ENCODE measurements around the gene PTGER4. TPM values are rescaled to one million over a fixed set of nuclear protein-coding genes. Genes with fewer than 3 reads are reported as not detected.
A peak's percentile ranks its signal among the peaks of the same experiment; 100 is the strongest.

PTGER4 gene
- total RNA-seq, 2 donors from 2014 or later = 25.9 to 38.9 TPM

DNA sequence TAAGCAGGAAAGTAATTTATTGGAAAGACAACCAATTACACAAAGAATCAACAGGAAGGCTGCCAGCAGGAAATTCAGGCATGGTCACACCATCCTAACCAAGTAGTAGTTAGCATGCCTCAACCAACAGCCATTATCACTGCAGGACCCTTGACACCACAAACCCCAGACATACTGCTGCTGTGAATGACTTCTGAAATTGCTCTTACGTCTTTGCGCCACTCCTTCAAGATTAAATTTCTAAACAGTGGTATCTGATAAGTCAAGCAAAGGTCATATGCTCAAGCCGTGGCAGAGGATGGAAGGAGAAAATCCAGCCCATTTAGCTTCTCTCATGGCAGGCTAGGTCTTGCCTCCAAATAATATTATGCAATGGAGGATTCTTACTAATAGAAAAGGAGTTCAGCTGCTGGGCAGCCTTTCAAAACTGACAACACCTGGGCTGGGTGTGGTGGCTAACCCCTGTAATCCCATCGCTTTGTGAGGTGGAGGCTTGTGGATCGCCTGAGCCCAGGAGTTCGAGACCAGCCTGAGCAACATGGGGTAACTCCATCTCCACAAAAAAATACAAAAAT is 5.0 kb upstream of the PTGER4 start:
- intact Hi-C loops (cut with DNase I) = no loop called here
- DNase-seq (no peak), ATAC-seq (no peak)
- Histone ChIP-seq H3K27ac (no peak overlapping the region), H3K4me1 (peaks cover 13% of the 10 kb centered on the region), H3K27me3 (no peaks in the 10 kb centered on the region), H3K36me3 (replicated peaks in 1 of 2; ENCODE audit: insufficient read depth in 1 of 2, low read depth in 2 of 2) (no peaks in the 10 kb centered on the region), H3K4me3 (no peak overlapping the region), H3K9me3 (no peaks in the 10 kb centered on the region)
- 61 to 69% methylated on average over 3 to 6 of the region's 6 CpGs for WGBS, 2 donors
- TF ChIP-seq, protein P1, sequence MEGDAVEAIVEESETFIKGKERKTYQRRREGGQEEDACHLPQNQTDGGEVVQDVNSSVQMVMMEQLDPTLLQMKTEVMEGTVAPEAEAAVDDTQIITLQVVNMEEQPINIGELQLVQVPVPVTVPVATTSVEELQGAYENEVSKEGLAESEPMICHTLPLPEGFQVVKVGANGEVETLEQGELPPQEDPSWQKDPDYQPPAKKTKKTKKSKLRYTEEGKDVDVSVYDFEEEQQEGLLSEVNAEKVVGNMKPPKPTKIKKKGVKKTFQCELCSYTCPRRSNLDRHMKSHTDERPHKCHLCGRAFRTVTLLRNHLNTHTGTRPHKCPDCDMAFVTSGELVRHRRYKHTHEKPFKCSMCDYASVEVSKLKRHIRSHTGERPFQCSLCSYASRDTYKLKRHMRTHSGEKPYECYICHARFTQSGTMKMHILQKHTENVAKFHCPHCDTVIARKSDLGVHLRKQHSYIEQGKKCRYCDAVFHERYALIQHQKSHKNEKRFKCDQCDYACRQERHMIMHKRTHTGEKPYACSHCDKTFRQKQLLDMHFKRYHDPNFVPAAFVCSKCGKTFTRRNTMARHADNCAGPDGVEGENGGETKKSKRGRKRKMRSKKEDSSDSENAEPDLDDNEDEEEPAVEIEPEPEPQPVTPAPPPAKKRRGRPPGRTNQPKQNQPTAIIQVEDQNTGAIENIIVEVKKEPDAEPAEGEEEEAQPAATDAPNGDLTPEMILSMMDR (IDR thresholded peaks at IDR 0.05) = no peak
- no peak for TF ChIP-seq POLR2A (IDR thresholded peaks at IDR 0.05)

DNA sequence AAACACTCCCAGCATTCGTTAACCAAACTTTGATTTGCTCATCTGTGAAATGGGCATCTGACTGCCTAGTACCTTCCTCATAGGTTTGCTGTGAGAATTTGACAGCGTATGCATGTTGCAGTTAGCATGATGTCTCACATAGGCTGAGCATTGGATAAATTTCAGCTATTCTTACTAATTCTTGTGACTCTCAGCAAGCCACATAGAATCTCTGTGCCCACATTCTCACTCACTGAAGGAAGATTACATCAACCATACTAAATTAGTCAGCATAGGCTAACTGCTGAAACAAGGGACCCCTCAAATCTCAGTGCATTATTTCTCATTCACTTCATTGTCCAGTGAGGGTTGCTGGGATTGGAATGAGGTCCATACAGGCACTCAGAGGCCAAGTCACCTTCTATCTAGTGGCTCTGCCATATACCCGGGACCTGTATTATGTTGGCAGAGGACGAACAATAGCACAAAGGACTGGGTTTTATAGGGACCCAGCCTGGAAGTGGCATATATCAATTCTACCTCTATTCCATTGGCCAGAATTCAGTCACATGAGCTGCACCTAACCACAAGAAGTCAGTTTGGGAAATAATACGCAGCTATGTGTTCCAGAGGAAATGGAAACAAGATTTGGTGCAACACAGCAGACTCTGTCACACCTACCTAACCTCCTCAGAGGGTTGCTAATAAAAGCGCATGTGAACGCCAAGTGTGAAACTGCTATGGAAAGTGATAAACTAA is 4.2 kb upstream of the PTGER4 start:
- no peak for ATAC-seq
- intact Hi-C loops (cut with DNase I) = no loop called here
- Histone ChIP-seq H3K27me3 (no peaks in the 10 kb centered on the region), H3K4me3 (no peak overlapping the region), H3K4me1 (peaks cover 13% of the 10 kb centered on the region), H3K27ac (no peak overlapping the region), H3K9me3 (no peaks in the 10 kb centered on the region), H3K36me3 (replicated peaks in 1 of 2; ENCODE audit: insufficient read depth in 1 of 2, low read depth in 2 of 2) (no peaks in the 10 kb centered on the region)
- 84 to 93% methylated on average over 7 of the region's 7 CpGs for WGBS, 2 donors
- no peak for DNase-seq
- TF ChIP-seq POLR2A (IDR thresholded peaks at IDR 0.05) = no peak
- TF ChIP-seq, protein P1 (IDR thresholded peaks at IDR 0.05) = no peak

- TF ChIP-seq POLR2A (IDR thresholded peaks at IDR 0.05) = no peak
- TF ChIP-seq, protein P1 (IDR thresholded peaks at IDR 0.05) = no peak
- H3K27ac ChIP-seq = peak overlapping the region in 2 of 4 donors; percentile 11 to 23
- ATAC-seq = no peak
These were observed 2.9 kb upstream of the PTGER4 start for GRCh38 chr5:40676613-40677343.

GRCh38 chr5:40677456-40677855 is 2.3 kb upstream of the PTGER4 start:
- Histone ChIP-seq H3K36me3 (replicated peaks in 1 of 2; ENCODE audit: insufficient read depth in 1 of 2, low read depth in 2 of 2) (no peaks in the 10 kb centered on the region), H3K4me1 (peaks cover 13% of the 10 kb centered on the region), H3K27me3 (no peaks in the 10 kb centered on the region), H3K9me3 (no peaks in the 10 kb centered on the region), H3K27ac (peak overlapping the region in 3 of 4 donors; percentile 11 to 95 (median 23)), H3K4me3 (no peak overlapping the region)
- intact Hi-C loops (cut with DNase I) = no loop called here
- 55 to 60% methylated on average over 2 of the region's 2 CpGs for WGBS, 2 donors
- no peak for ATAC-seq
- TF ChIP-seq, protein P1 (IDR thresholded peaks at IDR 0.05) = no peak
- TF ChIP-seq POLR2A (IDR thresholded peaks at IDR 0.05) = no peak
- no peak for DNase-seq

More at GRCh38 chr5:40676613-40677343, 2.9 kb upstream of the PTGER4 start:
- H3K4me3 ChIP-seq = no peak overlapping the region
- no peaks in the 10 kb centered on the region for H3K9me3 ChIP-seq
- no peaks in the 10 kb centered on the region for H3K36me3 ChIP-seq (replicated peaks in 1 of 2; ENCODE audit: insufficient read depth in 1 of 2, low read depth in 2 of 2)
- peaks cover 13% of the 10 kb centered on the region for H3K4me1 ChIP-seq
- DNase-seq = peak in 3 of 4 donors; percentile 35 to 57 (median 41)
- no peaks in the 10 kb centered on the region for H3K27me3 ChIP-seq
- intact Hi-C loops (cut with DNase I) = no loop called here
- WGBS, 2 donors = 65 to 76% methylated on average over 3 of the region's 3 CpGs
